ENCODE measurements around the gene RTF2.

DNA sequence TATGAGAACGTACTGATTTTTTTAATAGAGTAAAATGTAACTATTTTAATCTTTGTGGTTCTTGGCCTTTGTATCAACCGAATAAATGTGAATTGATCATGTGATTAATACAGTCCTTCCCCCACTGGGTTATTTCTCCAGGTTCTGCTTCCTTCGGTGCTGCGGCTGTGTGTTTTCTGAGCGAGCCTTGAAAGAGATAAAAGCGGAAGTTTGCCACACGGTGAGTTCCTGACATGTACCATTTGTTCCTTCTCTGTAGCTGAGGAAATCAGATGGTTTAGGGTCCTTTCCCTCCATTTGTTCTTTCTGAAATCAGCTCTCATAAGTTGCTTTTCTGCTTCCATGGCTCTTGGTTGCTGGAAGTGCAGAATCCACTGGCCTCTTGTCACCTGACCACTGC is 15.5 kb downstream of the RTF2 start:
- TF ChIP-seq EZH2 (IDR thresholded peaks at IDR 0.05; ENCODE audit: insufficient read depth, poor library complexity, severe bottlenecking), result no peak
- no peak for TF ChIP-seq EZH2phosphoT487 (IDR thresholded peaks at IDR 0.05; ENCODE audit: insufficient read depth, low read depth)
